HEK293 (cell line): Measurements from ENCODE around the gene DMAC2.

ENCODE experiments used
- CTCF ChIA-PET: fragments of 350-600 bp; formaldehyde crosslinking; extraction: SDS; loops from one replicate; lab custom pipeline; 2021; ENCODE audit warnings: antibody characterized with exemption; lab: Yijun Ruan, JAX
- POLR2A ChIA-PET: fragments of 300-600 bp; formaldehyde crosslinking; extraction: SDS; loops from one replicate; lab custom pipeline; 2020; ENCODE audit warnings: antibody characterized with exemption, inconsistent platforms; lab: Yijun Ruan, JAX
- H3K27ac ChIP-seq: fragments of 200-500 bp; sonication (Bioruptor generic); 2 replicates; pipeline ENCODE4 v1.5.1; 2014; ENCODE audit warnings: low read depth, low read length, control low read depth, inconsistent platforms; ENCODE audit errors: extremely low read depth
- H3K36me3 ChIP-seq, 2 experiments: fragments of 200-500 bp in 1 of 2; sonication (Bioruptor generic) in 1 of 2; 1 replicate in 1 of 2; 2 replicates in 1 of 2; pipeline ENCODE4 v1.5.1; 2014 to 2017; ENCODE audit warnings: inconsistent platforms in 2 of 2, low read length in 2 of 2; ENCODE audit not compliant: control insufficient read depth in 2 of 2, insufficient read depth in 1 of 2
- H3K4me1 ChIP-seq: fragments of 200-500 bp; sonication (Bioruptor generic); 2 replicates; pipeline ENCODE4 v1.5.1; 2014; ENCODE audit warnings: mild to moderate bottlenecking, low read length, inconsistent platforms; ENCODE audit not compliant: control insufficient read depth, insufficient read depth
- H3K4me3 ChIP-seq: 2 replicates; pipeline ENCODE4 v1.5.1; 2011; ENCODE audit warnings: low read depth, mild to moderate bottlenecking, control low read depth, low read length, moderate library complexity
- H3K9me3 ChIP-seq: fragments of 200-500 bp; sonication (Bioruptor generic); 2 replicates; pipeline ENCODE4 v1.5.1; 2014; ENCODE audit warnings: low read depth, low read length, inconsistent platforms; ENCODE audit not compliant: control insufficient read depth, insufficient read depth
- GLIS1 ChIP-seq: fragments of 450-650 bp; formaldehyde crosslinking; IDR thresholded peaks from 2 replicates; pipeline ENCODE4 v1.5.1; 2016; ENCODE audit warnings: missing biosample characterization, missing genetic modification characterization
- KLF16 ChIP-seq: fragments of 450-650 bp; formaldehyde crosslinking; IDR thresholded peaks from 2 replicates; pipeline ENCODE4 v1.5.1; 2017; ENCODE audit warnings: missing biosample characterization, missing genetic modification characterization
- KLF7 ChIP-seq: fragments of 450-650 bp; formaldehyde crosslinking; IDR thresholded peaks from 2 replicates; pipeline ENCODE4 v1.5.1; 2016; ENCODE audit warnings: missing biosample characterization, missing genetic modification characterization, borderline replicate concordance
- MYNN ChIP-seq: fragments of 450-650 bp; formaldehyde crosslinking; IDR thresholded peaks from 2 replicates; pipeline ENCODE4 v1.5.1; 2016; ENCODE audit warnings: missing biosample characterization, missing genetic modification characterization, borderline replicate concordance
- OSR2 ChIP-seq: fragments of 450-650 bp; formaldehyde crosslinking; IDR thresholded peaks from 2 replicates; pipeline ENCODE4 v1.5.1; 2016; ENCODE audit warnings: missing biosample characterization, missing genetic modification characterization
- SALL2 ChIP-seq: fragments of 450-650 bp; formaldehyde crosslinking; IDR thresholded peaks from 2 replicates; pipeline ENCODE4 v1.5.0; 2017; ENCODE audit warnings: missing biosample characterization, mild to moderate bottlenecking, missing genetic modification characterization, borderline replicate concordance
- ZBTB21 ChIP-seq: fragments of 450-650 bp; formaldehyde crosslinking; IDR thresholded peaks from 2 replicates; pipeline ENCODE4 v1.5.1; 2017; ENCODE audit warnings: missing biosample characterization, missing genetic modification characterization
- ZNF140 ChIP-seq: fragments of 450-650 bp; formaldehyde crosslinking; IDR thresholded peaks from 2 replicates; pipeline ENCODE4 v1.5.1; 2016; ENCODE audit warnings: missing biosample characterization, missing genetic modification characterization
- ZNF202 ChIP-seq: fragments of 450-650 bp; formaldehyde crosslinking; IDR thresholded peaks from 2 replicates; pipeline ENCODE4 v1.5.1; 2016; ENCODE audit warnings: missing biosample characterization, missing genetic modification characterization, borderline replicate concordance
- ZNF341 ChIP-seq: fragments of 450-650 bp; formaldehyde crosslinking; IDR thresholded peaks from 2 replicates; pipeline ENCODE4; 2016; ENCODE audit warnings: low read depth, missing biosample characterization, missing genetic modification characterization
- ZNF350 ChIP-seq: fragments of 450-650 bp; formaldehyde crosslinking; IDR thresholded peaks from 2 replicates; pipeline ENCODE4 v1.5.0; 2017; ENCODE audit warnings: missing biosample characterization, mild to moderate bottlenecking, missing genetic modification characterization
- ZNF354C ChIP-seq: fragments of 450-650 bp; formaldehyde crosslinking; IDR thresholded peaks from 2 replicates; pipeline ENCODE4 v1.5.1; 2016; ENCODE audit warnings: missing biosample characterization, missing genetic modification characterization, low read depth, borderline replicate concordance
- ZNF37A ChIP-seq: fragments of 450-650 bp; IDR thresholded peaks from 2 replicates; pipeline ENCODE4 v1.5.1; 2018; ENCODE audit warnings: missing biosample characterization, missing genetic modification characterization
- ZNF558 ChIP-seq: fragments of 450-650 bp; formaldehyde crosslinking; IDR thresholded peaks from 2 replicates; pipeline ENCODE4 v1.5.1; 2016; ENCODE audit warnings: missing biosample characterization, missing genetic modification characterization
- ZNF707 ChIP-seq: fragments of 450-650 bp; formaldehyde crosslinking; IDR thresholded peaks from 2 replicates; pipeline ENCODE4 v1.5.1; 2016; ENCODE audit warnings: missing biosample characterization, missing genetic modification characterization
- ZNF777 ChIP-seq: fragments of 450-650 bp; formaldehyde crosslinking; IDR thresholded peaks from 2 replicates; pipeline ENCODE4 v1.5.1; 2017; ENCODE audit warnings: missing biosample characterization, missing genetic modification characterization, borderline replicate concordance
- ZSCAN30 ChIP-seq: fragments of 450-650 bp; IDR thresholded peaks from 2 replicates; pipeline ENCODE4 v1.5.1; 2018; ENCODE audit warnings: missing biosample characterization, mild to moderate bottlenecking, missing genetic modification characterization, moderate library complexity
- TF ChIP-seq, protein P1 (sequence below): fragments of 450-650 bp; formaldehyde crosslinking; IDR thresholded peaks from 2 replicates; pipeline ENCODE4 v1.5.1; 2016; ENCODE audit warnings: missing biosample characterization, missing genetic modification characterization
- TF ChIP-seq, protein P2 (sequence below): fragments of 450-650 bp; formaldehyde crosslinking; IDR thresholded peaks from 2 replicates; pipeline ENCODE4 v1.5.1; 2017; ENCODE audit warnings: missing biosample characterization, missing genetic modification characterization
- TF ChIP-seq, protein P3 (sequence below): fragments of 450-650 bp; formaldehyde crosslinking; IDR thresholded peaks from 2 replicates; pipeline ENCODE4 v1.5.1; 2016; ENCODE audit warnings: missing biosample characterization, missing genetic modification characterization

The DMAC2 gene

DNA sequence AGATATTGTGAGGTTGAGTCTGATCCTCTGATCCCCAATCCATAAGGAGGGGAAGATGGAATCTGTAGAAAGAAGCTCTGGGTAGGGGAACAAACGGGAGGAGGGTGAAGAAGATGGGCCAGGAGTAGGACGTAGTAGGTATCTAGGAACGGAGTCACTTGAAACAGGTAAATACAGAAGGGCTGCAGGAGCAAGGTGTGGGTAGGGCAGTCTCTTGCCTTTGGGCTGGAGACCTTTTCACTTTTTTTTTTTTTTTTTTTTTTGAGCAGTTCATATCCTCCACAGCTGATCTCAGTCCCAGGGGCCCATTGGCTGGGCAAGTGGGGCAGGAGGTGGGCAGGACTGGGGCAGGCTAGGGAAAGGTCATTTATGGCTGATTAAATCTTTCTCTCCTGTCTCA lies 40.6 kb downstream of the DMAC2 start:
- peaks cover 0 to 3% of the 10 kb centered on the region in 2 experiments; a peak in 1 of 3 replicates for H3K36me3 ChIP-seq
- TF ChIP-seq, protein P1, sequence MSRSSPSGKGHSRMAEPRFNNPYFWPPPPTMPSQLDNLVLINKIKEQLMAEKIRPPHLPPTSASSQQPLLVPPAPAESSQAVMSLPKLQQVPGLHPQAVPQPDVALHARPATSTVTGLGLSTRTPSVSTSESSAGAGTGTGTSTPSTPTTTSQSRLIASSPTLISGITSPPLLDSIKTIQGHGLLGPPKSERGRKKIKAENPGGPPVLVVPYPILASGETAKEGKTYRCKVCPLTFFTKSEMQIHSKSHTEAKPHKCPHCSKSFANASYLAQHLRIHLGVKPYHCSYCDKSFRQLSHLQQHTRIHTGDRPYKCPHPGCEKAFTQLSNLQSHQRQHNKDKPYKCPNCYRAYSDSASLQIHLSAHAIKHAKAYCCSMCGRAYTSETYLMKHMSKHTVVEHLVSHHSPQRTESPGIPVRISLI (tag by site-specific recombination), result peak; percentile 59; the same call in 1 of the 2 replicates
- TF ChIP-seq, protein P2, sequence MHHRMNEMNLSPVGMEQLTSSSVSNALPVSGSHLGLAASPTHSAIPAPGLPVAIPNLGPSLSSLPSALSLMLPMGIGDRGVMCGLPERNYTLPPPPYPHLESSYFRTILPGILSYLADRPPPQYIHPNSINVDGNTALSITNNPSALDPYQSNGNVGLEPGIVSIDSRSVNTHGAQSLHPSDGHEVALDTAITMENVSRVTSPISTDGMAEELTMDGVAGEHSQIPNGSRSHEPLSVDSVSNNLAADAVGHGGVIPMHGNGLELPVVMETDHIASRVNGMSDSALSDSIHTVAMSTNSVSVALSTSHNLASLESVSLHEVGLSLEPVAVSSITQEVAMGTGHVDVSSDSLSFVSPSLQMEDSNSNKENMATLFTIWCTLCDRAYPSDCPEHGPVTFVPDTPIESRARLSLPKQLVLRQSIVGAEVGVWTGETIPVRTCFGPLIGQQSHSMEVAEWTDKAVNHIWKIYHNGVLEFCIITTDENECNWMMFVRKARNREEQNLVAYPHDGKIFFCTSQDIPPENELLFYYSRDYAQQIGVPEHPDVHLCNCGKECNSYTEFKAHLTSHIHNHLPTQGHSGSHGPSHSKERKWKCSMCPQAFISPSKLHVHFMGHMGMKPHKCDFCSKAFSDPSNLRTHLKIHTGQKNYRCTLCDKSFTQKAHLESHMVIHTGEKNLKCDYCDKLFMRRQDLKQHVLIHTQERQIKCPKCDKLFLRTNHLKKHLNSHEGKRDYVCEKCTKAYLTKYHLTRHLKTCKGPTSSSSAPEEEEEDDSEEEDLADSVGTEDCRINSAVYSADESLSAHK (tag by site-specific recombination), result peak; percentile 66
- TF ChIP-seq ZBTB21 (tag by site-specific recombination), result no peak
- no peak overlapping the region for H3K4me3 ChIP-seq
- H3K27ac ChIP-seq, result no peak overlapping the region
- ChIA-PET CTCF (interaction anchor here (0.6 to 1.6 kb wide), 6 partner anchors 9 to 243 kb away, joined by 3 to 9 read pairs (median 4); no protein-coding TSS in a partner anchor), POLR2A (interaction anchor here (0.7 to 1.9 kb wide), 4 partner anchors 9 to 66 kb away, joined by 3 to 8 read pairs (median 7); partner anchors contain the start of genes B9D2 and DMAC2)
- H3K9me3 ChIP-seq, result no peaks in the 10 kb centered on the region
- peaks cover 11% of the 10 kb centered on the region; the same call in 1 of the 2 replicates for H3K4me1 ChIP-seq

DNA sequence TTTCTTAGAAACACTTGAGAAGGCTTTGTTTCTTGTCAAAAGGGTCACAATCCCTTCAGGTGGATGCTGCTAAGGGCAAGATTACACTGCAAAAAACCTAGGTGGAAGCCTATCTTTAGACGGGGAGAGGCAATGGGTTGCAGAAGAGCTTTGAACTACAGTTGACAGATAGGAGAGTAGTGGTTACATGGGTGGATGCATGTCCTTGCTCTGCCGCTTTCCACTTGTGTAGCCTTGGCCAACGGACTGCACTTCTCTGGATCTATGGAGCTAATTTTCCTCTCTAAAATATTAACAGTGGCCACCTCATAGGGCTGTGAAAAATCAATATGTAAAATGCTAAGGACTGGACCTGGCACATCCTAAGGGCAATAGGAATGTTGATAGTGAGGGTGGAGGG lies 41.1 kb downstream of the DMAC2 start:
- peaks cover 0 to 7% of the 10 kb centered on the region in 2 experiments; a peak in 1 of 3 replicates for H3K36me3 ChIP-seq
- ChIA-PET CTCF (interaction anchor here (0.6 to 1.6 kb wide), 6 partner anchors 10 to 243 kb away, joined by 3 to 9 read pairs (median 4); no protein-coding TSS in a partner anchor), POLR2A (interaction anchor here (0.7 to 1.9 kb wide), 4 partner anchors 10 to 66 kb away, joined by 3 to 8 read pairs (median 7); partner anchors contain the start of genes B9D2 and DMAC2)
- TF ChIP-seq ZNF350 (tag by site-specific recombination), result no peak
- TF ChIP-seq ZNF140 (tag by site-specific recombination), result no peak
- no peak for TF ChIP-seq KLF16 (tag by site-specific recombination)
- TF ChIP-seq OSR2 (tag by site-specific recombination), result no peak
- no peak for TF ChIP-seq ZNF37A (tag by site-specific recombination)
- TF ChIP-seq KLF7, result no peak
- TF ChIP-seq ZSCAN30 (tag by site-specific recombination), result no peak
- TF ChIP-seq ZNF707, result no peak
- TF ChIP-seq, protein P3, sequence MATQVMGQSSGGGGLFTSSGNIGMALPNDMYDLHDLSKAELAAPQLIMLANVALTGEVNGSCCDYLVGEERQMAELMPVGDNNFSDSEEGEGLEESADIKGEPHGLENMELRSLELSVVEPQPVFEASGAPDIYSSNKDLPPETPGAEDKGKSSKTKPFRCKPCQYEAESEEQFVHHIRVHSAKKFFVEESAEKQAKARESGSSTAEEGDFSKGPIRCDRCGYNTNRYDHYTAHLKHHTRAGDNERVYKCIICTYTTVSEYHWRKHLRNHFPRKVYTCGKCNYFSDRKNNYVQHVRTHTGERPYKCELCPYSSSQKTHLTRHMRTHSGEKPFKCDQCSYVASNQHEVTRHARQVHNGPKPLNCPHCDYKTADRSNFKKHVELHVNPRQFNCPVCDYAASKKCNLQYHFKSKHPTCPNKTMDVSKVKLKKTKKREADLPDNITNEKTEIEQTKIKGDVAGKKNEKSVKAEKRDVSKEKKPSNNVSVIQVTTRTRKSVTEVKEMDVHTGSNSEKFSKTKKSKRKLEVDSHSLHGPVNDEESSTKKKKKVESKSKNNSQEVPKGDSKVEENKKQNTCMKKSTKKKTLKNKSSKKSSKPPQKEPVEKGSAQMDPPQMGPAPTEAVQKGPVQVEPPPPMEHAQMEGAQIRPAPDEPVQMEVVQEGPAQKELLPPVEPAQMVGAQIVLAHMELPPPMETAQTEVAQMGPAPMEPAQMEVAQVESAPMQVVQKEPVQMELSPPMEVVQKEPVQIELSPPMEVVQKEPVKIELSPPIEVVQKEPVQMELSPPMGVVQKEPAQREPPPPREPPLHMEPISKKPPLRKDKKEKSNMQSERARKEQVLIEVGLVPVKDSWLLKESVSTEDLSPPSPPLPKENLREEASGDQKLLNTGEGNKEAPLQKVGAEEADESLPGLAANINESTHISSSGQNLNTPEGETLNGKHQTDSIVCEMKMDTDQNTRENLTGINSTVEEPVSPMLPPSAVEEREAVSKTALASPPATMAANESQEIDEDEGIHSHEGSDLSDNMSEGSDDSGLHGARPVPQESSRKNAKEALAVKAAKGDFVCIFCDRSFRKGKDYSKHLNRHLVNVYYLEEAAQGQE, result no peak
- no peak for TF ChIP-seq ZNF202
- no peak for TF ChIP-seq MYNN (tag by site-specific recombination)
- no peak for TF ChIP-seq SALL2 (tag by site-specific recombination)
- TF ChIP-seq GLIS1 (tag by site-specific recombination), result no peak
- no peak for TF ChIP-seq ZNF341 (tag by site-specific recombination)
- TF ChIP-seq ZNF558 (tag by site-specific recombination), result no peak
- no peak for TF ChIP-seq ZNF354C (tag by site-specific recombination)
- TF ChIP-seq ZNF777 (tag by site-specific recombination), result no peak
- H3K9me3 ChIP-seq, result no peaks in the 10 kb centered on the region
- H3K4me3 ChIP-seq, result peak overlapping the region; percentile 79
- no peak overlapping the region for H3K27ac ChIP-seq
- peaks cover 11% of the 10 kb centered on the region; the same call in 1 of the 2 replicates for H3K4me1 ChIP-seq
